ENCODE data around the gene TOM1.

TOM1 gene

GRCh38 chr22:35324762-35325161, 25.1 kb downstream of the TOM1 start:
- DNase-seq = no peak

GRCh38 chr22:35325209-35325608, 25.5 kb downstream of the TOM1 start:
- no peak for DNase-seq

GRCh38 chr22:35326854-35327562, 27.3 kb downstream of the TOM1 start:
- no peak for DNase-seq

- DNase-seq = no peak
Measured at GRCh38 chr22:35327690-35328471, 28.2 kb downstream of the TOM1 start.

GRCh38 chr22:35328472-35328885, 28.8 kb downstream of the TOM1 start:
- no peak for DNase-seq

GRCh38 chr22:35329114-35329847, 29.6 kb downstream of the TOM1 start:
- no peak for DNase-seq

GRCh38 chr22:35330258-35330861, 30.7 kb downstream of the TOM1 start:
- peak; percentile 89 for DNase-seq

GRCh38 chr22:35332278-35332677, 32.6 kb downstream of the TOM1 start:
- DNase-seq = no peak

- no peak for DNase-seq
Measured at GRCh38 chr22:35333220-35333619, 33.5 kb downstream of the TOM1 start.

GRCh38 chr22:35334004-35334403, 34.3 kb downstream of the TOM1 start:
- no peak for DNase-seq

- DNase-seq = no peak
Measured at GRCh38 chr22:35335468-35335867, 35.8 kb downstream of the TOM1 start.

- DNase-seq = no peak
Measured at GRCh38 chr22:35335936-35336781, 36.5 kb downstream of the TOM1 start.

GRCh38 chr22:35337932-35338331, 38.2 kb downstream of the TOM1 start:
- DNase-seq = no peak

GRCh38 chr22:35341090-35341874, 41.6 kb downstream of the TOM1 start:
- no peak for DNase-seq

GRCh38 chr22:35342390-35342789, 42.7 kb downstream of the TOM1 start:
- DNase-seq = no peak

- DNase-seq = no peak
Measured at GRCh38 chr22:35343664-35344550, 44.2 kb downstream of the TOM1 start.

- no peak for DNase-seq
Measured at GRCh38 chr22:35344956-35345690, 45.4 kb downstream of the TOM1 start.

GRCh38 chr22:35345808-35346505, 46.3 kb downstream of the TOM1 start:
- no peak for DNase-seq

Measured in fibroblast of skin of right biceps (primary cell).